IPS DF 6.9 (cell line): ENCODE data around the gene ZNF616.
A peak's percentile ranks its signal among the peaks of the same experiment; 100 is the strongest.
"Not testable (repeated sequence)": the region's sequence is repeated elsewhere in the genome, so short reads cannot be mapped to it uniquely, and the experiment has no call there.

ENCODE experiments used
- DNase-seq: peaks from one replicate; pipeline ENCODE4 v3.0.0-alpha.2; 2013; ENCODE audit warnings: low read depth, low spot score
- H3K27ac ChIP-seq: one replicate; pipeline ENCODE4 v1.5.1; 2013; ENCODE audit warnings: low read length, control low read depth
- H3K27me3 ChIP-seq: 2 replicates; pipeline ENCODE4 v1.6.1; 2013; ENCODE audit warnings: mild to moderate bottlenecking, low read length; ENCODE audit not compliant: control insufficient read depth, insufficient read depth
- H3K36me3 ChIP-seq: 2 replicates; pipeline ENCODE4 v1.6.1; 2013; ENCODE audit warnings: low read length; ENCODE audit not compliant: control insufficient read depth, insufficient read depth
- H3K4me1 ChIP-seq: 2 replicates; pipeline ENCODE4 v1.6.1; 2013; ENCODE audit warnings: low read length; ENCODE audit not compliant: control insufficient read depth, insufficient read depth
- H3K4me3 ChIP-seq: 2 replicates; pipeline ENCODE4 v1.5.1; 2013; ENCODE audit warnings: mild to moderate bottlenecking, low read length
- H3K9me3 ChIP-seq: 2 replicates; pipeline ENCODE4 v1.6.1; 2013; ENCODE audit warnings: low read length, inconsistent platforms; ENCODE audit not compliant: control insufficient read depth, insufficient read depth
- WGBS: extraction: QIAGEN DNeasy Blood & Tissue Kit; methylation state at CpG from one replicate; pipeline ENCODE4 v1.1.7; 2013; ENCODE audit warnings: mixed read lengths, missing lambda C conversion rate; ENCODE audit not compliant: insufficient read length, insufficient coverage; 5-methylcytosine and 5-hydroxymethylcytosine counted together

Gene ZNF616

GRCh38 chr19:52110780-52111179 is 29.0 kb downstream of the ZNF616 start:
- H3K4me1 ChIP-seq = no peaks in the 10 kb centered on the region
- peaks cover 22% of the 10 kb centered on the region for H3K9me3 ChIP-seq
- H3K4me3 ChIP-seq = no peak overlapping the region
- no peak for DNase-seq
- WGBS = no CpG with 5 or more reads among the region's 6 CpGs
- H3K27me3 ChIP-seq = no peaks in the 10 kb centered on the region
- no peak overlapping the region for H3K27ac ChIP-seq
- peaks cover 13% of the 10 kb centered on the region; the same call in 1 of the 2 replicates for H3K36me3 ChIP-seq

GRCh38 chr19:52102782-52103181 is 37.0 kb downstream of the ZNF616 start:
- WGBS = no CpG with 5 or more reads among the region's 1 CpG
- Histone ChIP-seq H3K4me3 (no peak overlapping the region), H3K4me1 (no peaks in the 10 kb centered on the region), H3K9me3 (peaks cover 3% of the 10 kb centered on the region), H3K36me3 (no peaks in the 10 kb centered on the region), H3K27ac (no peak overlapping the region), H3K27me3 (no peaks in the 10 kb centered on the region)
- DNase-seq = no peak

GRCh38 chr19:52101866-52102562 is 37.7 kb downstream of the ZNF616 start:
- Histone ChIP-seq H3K4me1 (no peaks in the 10 kb centered on the region), H3K27me3 (no peaks in the 10 kb centered on the region), H3K27ac (no peak overlapping the region), H3K36me3 (no peaks in the 10 kb centered on the region), H3K9me3 (peaks cover 2% of the 10 kb centered on the region), H3K4me3 (no peak overlapping the region)
- DNase-seq = no peak
- no CpG with 5 or more reads among the region's 2 CpGs for WGBS

GRCh38 chr19:52099497-52100138 is 40.1 kb downstream of the ZNF616 start:
- Histone ChIP-seq H3K4me1 (no peaks in the 10 kb centered on the region), H3K9me3 (peaks cover 2% of the 10 kb centered on the region; the same call in 1 of the 2 replicates), H3K27me3 (no peaks in the 10 kb centered on the region), H3K4me3 (no peak overlapping the region), H3K27ac (no peak overlapping the region), H3K36me3 (no peaks in the 10 kb centered on the region)
- no CpG with 5 or more reads among the region's 2 CpGs for WGBS
- DNase-seq = no peak

- DNase-seq, H3K9me3 ChIP-seq, H3K4me1 ChIP-seq: not testable (repeated sequence)
These were observed 43.3 kb downstream of the ZNF616 start for GRCh38 chr19:52096416-52096815.

GRCh38 chr19:52095172-52096014 is 44.3 kb downstream of the ZNF616 start, which contains the start of gene ZNF841:
Gene ZNF841 (minus strand): TSS chr19:52095765. CDS start chr19:52084801, 10,964 bp downstream.
- Histone ChIP-seq H3K27me3 (no peaks in the 10 kb centered on the region), H3K4me1 (no peaks in the 10 kb centered on the region), H3K9me3 (no peaks in the 10 kb centered on the region; the same call in 1 of the 2 replicates), H3K4me3 (peak within 1 kb of the TSS; percentile 90), H3K36me3 (no peaks in the 10 kb centered on the region), H3K27ac (no peak within 1 kb of the TSS)
- no CpG with 5 or more reads among the region's 59 CpGs for WGBS
- peak; percentile 81 for DNase-seq

More at GRCh38 chr19:52096416-52096815, 43.3 kb downstream of the ZNF616 start:
- not testable (repeated sequence) for H3K27me3 ChIP-seq, H3K27ac ChIP-seq, H3K4me3 ChIP-seq, H3K36me3 ChIP-seq
- WGBS = no CpG with 5 or more reads among the region's 3 CpGs

- Histone ChIP-seq H3K27me3 (no peaks in the 10 kb centered on the region), H3K4me3 (peak overlapping the region; percentile 90; the same call in 1 of the 2 replicates), H3K4me1 (no peaks in the 10 kb centered on the region), H3K9me3 (no peaks in the 10 kb centered on the region; the same call in 1 of the 2 replicates), H3K36me3 (peaks cover under 1% of the 10 kb centered on the region; the same call in 1 of the 2 replicates), H3K27ac (no peak overlapping the region)
- DNase-seq = no peak
- WGBS = no CpG with 5 or more reads among the region's 12 CpGs
These were observed 45.1 kb downstream of the ZNF616 start for GRCh38 chr19:52094526-52095130.

GRCh38 chr19:52086481-52086880 is 53.3 kb downstream of the ZNF616 start:
- Histone ChIP-seq H3K9me3 (no peaks in the 10 kb centered on the region), H3K27ac (no peak overlapping the region), H3K36me3 (peaks cover 2% of the 10 kb centered on the region; the same call in 1 of the 2 replicates), H3K4me1 (no peaks in the 10 kb centered on the region), H3K27me3 (no peaks in the 10 kb centered on the region), H3K4me3 (no peak overlapping the region)
- no peak for DNase-seq

GRCh38 chr19:52070496-52070895 is 69.2 kb downstream of the ZNF616 start:
- Histone ChIP-seq H3K27me3 (no peaks in the 10 kb centered on the region), H3K4me1 (no peaks in the 10 kb centered on the region), H3K4me3 (no peak overlapping the region), H3K27ac (no peak overlapping the region), H3K36me3 (peaks cover 21% of the 10 kb centered on the region; the same call in 1 of the 2 replicates), H3K9me3 (peaks cover 10% of the 10 kb centered on the region)
- no peak for DNase-seq
- no CpG with 5 or more reads among the region's 5 CpGs for WGBS

- H3K4me3 ChIP-seq = no peak overlapping the region
- peaks cover 25% of the 10 kb centered on the region; the same call in 1 of the 2 replicates for H3K36me3 ChIP-seq
- H3K27me3 ChIP-seq = no peaks in the 10 kb centered on the region
- H3K27ac ChIP-seq = no peak overlapping the region
- no peaks in the 10 kb centered on the region for H3K4me1 ChIP-seq
- no peak for DNase-seq
- WGBS = no CpG with 5 or more reads among the region's 2 CpGs
- peaks cover 10% of the 10 kb centered on the region for H3K9me3 ChIP-seq
These were observed 70.1 kb downstream of the ZNF616 start for GRCh38 chr19:52069653-52070052.
